ENCODE measurements around the gene GGT5. TPM values are rescaled to one million over a fixed set of nuclear protein-coding genes. Genes with fewer than 3 reads are reported as not detected.
"Not testable (repeated sequence)": the region's sequence is repeated elsewhere in the genome, so short reads cannot be mapped to it uniquely, and the experiment has no call there.

The GGT5 gene
- total RNA-seq, 1 donor from 2014 or later: 21.1 TPM

DNA sequence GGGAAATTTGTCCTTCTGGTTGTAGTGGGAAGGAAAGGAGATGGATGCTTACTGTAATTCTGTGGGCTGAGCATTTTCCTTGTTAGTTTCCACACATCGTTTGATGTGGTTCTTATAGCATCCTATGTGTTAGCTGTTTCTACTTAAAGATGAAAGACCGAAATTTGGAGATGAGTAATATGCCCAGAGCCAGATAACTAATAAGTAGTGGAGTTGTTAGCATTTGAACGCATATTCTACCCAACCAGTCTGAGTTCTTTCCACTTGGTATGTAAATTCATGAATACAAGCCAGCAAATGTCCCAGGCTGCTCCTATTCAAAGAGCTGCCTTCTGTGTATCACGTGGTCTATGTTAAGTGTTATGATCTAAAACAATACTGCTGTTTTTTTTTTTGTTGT is 40.4 kb upstream of the GGT5 start:
- Histone ChIP-seq H3K36me3 (no peaks in the 10 kb centered on the region), H3K27me3 (ENCODE audit: low read depth) (no peaks in the 10 kb centered on the region), H3K4me1 (peaks cover 73% of the 10 kb centered on the region), H3K4me3 (no peak overlapping the region), H3K27ac (replicated peaks) (peak overlapping the region; percentile 88), H3K9me3 (replicated peaks) (no peaks in the 10 kb centered on the region)
- intact Hi-C loops (cut with micrococcal nuclease): no loop called here
- TF ChIP-seq, protein P1, sequence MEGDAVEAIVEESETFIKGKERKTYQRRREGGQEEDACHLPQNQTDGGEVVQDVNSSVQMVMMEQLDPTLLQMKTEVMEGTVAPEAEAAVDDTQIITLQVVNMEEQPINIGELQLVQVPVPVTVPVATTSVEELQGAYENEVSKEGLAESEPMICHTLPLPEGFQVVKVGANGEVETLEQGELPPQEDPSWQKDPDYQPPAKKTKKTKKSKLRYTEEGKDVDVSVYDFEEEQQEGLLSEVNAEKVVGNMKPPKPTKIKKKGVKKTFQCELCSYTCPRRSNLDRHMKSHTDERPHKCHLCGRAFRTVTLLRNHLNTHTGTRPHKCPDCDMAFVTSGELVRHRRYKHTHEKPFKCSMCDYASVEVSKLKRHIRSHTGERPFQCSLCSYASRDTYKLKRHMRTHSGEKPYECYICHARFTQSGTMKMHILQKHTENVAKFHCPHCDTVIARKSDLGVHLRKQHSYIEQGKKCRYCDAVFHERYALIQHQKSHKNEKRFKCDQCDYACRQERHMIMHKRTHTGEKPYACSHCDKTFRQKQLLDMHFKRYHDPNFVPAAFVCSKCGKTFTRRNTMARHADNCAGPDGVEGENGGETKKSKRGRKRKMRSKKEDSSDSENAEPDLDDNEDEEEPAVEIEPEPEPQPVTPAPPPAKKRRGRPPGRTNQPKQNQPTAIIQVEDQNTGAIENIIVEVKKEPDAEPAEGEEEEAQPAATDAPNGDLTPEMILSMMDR (IDR thresholded peaks at IDR 0.05; ENCODE audit: borderline replicate concordance): no peak
- no peak for DNase-seq

DNA sequence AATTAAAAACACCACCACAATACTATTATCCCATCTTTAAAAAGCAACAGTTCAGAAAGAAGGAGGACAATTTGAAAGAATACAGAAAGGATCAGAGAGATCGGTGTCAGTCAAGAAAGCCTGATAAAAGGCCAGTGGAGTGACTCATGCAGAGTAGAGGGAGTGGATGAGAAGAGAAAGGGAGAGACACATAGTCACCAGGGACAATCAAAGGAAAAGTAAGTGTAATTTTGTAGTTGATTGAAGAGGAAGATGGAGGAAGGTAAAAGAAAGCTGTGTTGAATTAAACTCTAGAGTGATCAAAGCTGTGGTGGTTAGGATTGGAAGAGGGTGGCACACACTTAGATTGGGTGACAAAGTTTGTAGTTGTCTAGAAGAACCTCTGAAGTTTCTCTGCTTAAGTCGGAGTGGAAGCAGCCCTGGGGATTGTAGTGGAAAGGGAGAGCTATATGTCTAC is 39.9 kb upstream of the GGT5 start:
- DNase-seq: no peak
- intact Hi-C loops (cut with micrococcal nuclease): no loop called here
- no peaks in the 10 kb centered on the region for H3K36me3 ChIP-seq
- no peaks in the 10 kb centered on the region for H3K9me3 ChIP-seq (replicated peaks)
- TF ChIP-seq, protein P1 (IDR thresholded peaks at IDR 0.05; ENCODE audit: borderline replicate concordance): no peak
- H3K27me3 ChIP-seq (ENCODE audit: low read depth): no peaks in the 10 kb centered on the region
- peak overlapping the region; percentile 88 for H3K27ac ChIP-seq (replicated peaks)
- H3K4me3 ChIP-seq: no peak overlapping the region
- peaks cover 69% of the 10 kb centered on the region for H3K4me1 ChIP-seq

DNA sequence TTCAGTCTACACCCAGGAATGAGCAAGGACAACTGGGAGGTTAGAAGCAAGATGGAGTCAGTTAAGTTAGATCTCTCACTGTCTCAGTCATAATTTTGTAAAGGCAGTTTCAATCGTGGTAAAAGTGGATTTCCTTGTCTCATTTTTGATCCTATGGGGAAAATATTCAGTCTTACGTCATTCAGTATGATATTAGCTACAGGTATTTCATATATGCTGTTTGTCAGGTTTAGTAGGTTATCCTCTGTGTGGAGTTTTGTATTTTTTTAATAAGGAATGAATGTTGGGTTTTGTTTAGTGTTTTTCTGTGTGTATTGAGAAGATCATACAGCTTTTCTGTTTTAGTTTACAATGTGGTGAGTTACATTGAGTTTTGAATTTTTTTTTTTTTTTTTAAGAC is 37.5 kb upstream of the GGT5 start:
- no peaks in the 10 kb centered on the region for H3K27me3 ChIP-seq (ENCODE audit: low read depth)
- no peak overlapping the region for H3K27ac ChIP-seq (replicated peaks)
- no peaks in the 10 kb centered on the region for H3K36me3 ChIP-seq
- intact Hi-C loops (cut with micrococcal nuclease): no loop called here
- H3K9me3 ChIP-seq (replicated peaks): no peaks in the 10 kb centered on the region
- no peak for DNase-seq
- no peak overlapping the region for H3K4me3 ChIP-seq
- TF ChIP-seq, protein P1 (IDR thresholded peaks at IDR 0.05; ENCODE audit: borderline replicate concordance): no peak
- peaks cover 55% of the 10 kb centered on the region for H3K4me1 ChIP-seq

DNA sequence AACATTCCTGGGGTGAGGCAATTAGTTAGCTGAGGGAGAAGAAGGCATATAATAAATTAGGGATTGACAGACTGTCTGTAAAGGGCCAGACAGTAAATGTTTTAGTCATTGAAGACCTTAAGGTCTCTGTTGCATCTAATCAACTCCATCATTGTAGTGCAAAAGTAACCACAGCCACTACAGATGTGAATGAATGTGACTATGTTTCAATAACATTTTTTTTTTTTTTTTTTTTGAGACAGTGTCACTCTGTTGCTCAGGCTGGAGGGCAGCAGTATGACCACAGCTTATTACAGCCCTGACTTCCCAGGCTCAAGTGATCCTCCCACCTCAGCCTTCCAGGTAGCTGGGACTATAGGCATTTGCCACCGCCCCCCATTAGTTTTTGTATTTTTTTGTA is 35.5 kb upstream of the GGT5 start:
- H3K4me1 ChIP-seq: peaks cover 45% of the 10 kb centered on the region
- H3K27ac ChIP-seq (replicated peaks); DNase-seq; H3K9me3 ChIP-seq (replicated peaks); H3K27me3 ChIP-seq (ENCODE audit: low read depth); H3K36me3 ChIP-seq; intact Hi-C loops (cut with micrococcal nuclease); H3K4me3 ChIP-seq: not testable (repeated sequence)

DNA sequence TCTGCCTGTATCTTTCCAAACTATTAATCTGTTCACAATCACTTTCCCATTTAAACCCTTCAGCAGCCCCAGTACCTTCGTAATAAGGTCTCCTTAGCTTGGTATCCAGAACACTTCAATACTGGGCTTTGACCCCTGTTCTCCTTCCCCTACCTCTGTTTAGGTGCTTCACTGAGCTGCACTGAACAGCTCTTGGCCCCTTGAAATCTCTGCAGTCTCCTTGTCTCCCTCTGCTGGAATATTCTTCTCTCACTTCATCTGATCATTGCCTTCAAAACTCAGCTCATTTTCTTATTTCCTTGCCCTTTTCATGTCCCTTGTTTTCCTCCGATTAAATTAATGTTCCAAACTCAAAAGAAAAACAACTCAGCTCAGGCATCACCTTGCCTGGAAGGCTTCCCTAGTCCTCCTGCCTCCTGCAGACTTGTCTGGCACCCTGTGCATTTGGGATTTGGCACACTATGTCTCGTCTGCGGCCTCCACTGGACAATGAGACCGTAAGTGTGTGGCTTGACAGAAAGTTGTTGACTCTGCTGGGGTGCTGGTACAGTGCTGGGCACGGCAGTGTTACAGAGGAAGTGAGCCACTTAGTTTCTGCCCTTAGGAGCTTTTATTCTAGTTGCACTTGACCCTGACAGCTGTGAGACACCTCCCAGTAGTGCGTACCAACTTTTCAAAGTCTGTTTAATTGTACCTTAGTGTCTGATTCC is 30.0 kb upstream of the GGT5 start:
- H3K27me3 ChIP-seq (ENCODE audit: low read depth); intact Hi-C loops (cut with micrococcal nuclease); H3K36me3 ChIP-seq; H3K9me3 ChIP-seq (replicated peaks); DNase-seq: not testable (repeated sequence)
- Histone ChIP-seq H3K27ac (replicated peaks) (peak overlapping the region; percentile 75), H3K4me1 (peaks cover 66% of the 10 kb centered on the region), H3K4me3 (peak overlapping the region; percentile 19)

DNA sequence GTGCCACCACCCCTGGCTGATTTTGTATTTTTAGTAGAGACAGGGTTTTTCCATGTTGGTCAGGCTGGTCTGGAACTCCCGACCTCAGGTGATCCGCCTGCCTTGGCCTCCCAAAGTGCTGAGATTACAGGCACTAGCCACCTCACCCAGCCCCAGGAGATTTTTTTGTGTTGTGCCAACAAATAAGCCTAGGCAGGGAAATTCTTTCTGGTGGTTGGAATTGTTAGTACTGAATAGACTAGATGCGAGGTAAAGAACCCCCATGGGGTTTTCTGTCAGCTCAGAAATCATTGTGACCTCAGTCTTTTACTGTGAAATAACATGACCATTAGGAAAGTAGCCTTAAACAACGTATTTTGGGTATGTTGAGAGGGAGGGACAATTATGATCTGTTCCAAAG is 29.0 kb upstream of the GGT5 start:
- intact Hi-C loops (cut with micrococcal nuclease); H3K4me3 ChIP-seq; H3K9me3 ChIP-seq (replicated peaks); DNase-seq; H3K36me3 ChIP-seq; H3K27me3 ChIP-seq (ENCODE audit: low read depth): not testable (repeated sequence)
- peak overlapping the region; percentile 75 for H3K27ac ChIP-seq (replicated peaks)
- peaks cover 57% of the 10 kb centered on the region for H3K4me1 ChIP-seq

DNA sequence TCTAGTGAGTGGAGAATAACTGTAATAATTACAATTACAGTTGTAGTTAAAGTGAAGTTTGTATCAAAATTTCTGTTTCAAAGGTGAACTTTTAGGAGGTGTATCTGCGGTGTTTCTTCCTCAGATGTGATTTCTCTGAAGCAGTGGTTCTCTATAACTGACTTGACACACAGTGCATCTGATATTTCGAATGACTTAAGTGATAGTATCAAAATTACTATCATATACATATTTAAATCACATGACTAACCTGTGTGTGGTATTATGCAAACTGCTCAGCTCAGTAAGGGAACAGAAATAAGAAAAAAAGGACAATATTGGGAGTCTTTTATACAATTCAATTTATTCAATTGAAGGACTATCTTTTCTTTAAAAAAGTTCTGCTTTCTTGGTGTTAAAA is 28.1 kb upstream of the GGT5 start:
- H3K27ac ChIP-seq (replicated peaks); DNase-seq; intact Hi-C loops (cut with micrococcal nuclease); H3K4me3 ChIP-seq; H3K36me3 ChIP-seq; H3K9me3 ChIP-seq (replicated peaks); H3K27me3 ChIP-seq (ENCODE audit: low read depth): not testable (repeated sequence)
- peaks cover 56% of the 10 kb centered on the region for H3K4me1 ChIP-seq
